Endothelial cell of umbilical vein (primary cell): ENCODE results near the gene STK16. TPM values are rescaled to one million over a fixed set of nuclear protein-coding genes. Genes with fewer than 3 reads are reported as not detected.

Experiments
- BruUV-seq: library from RNA; stranded (reverse); fragments of 400-500 nt; replicated peaks from 2 replicates; lab custom pipeline; 2021; lab: Mats Ljungman, UMichigan
- CTCF ChIA-PET: fragments of 300-600, 350-600 bp; sonication (Branson Sonifier 250); formaldehyde crosslinking; loops from one replicate; lab custom pipeline; 2021; ENCODE audit warnings: antibody characterized with exemption, inconsistent platforms; lab: Charles Lee
- POLR2A ChIA-PET: fragments of 300-600, 350-600 bp; sonication (Branson Sonifier 250); formaldehyde crosslinking; loops from one replicate; lab custom pipeline; 2021; ENCODE audit warnings: antibody characterized with exemption, inconsistent platforms; lab: Charles Lee
- DNase-seq: peaks from one replicate; pipeline ENCODE4 v3.0.0-alpha.2; 2011; ENCODE audit warnings: low read depth, low spot score
- FAIRE-seq: peaks from 2 replicates; lab custom pipeline; 2011; peaks lifted over from hg19 to GRCh38; lab: Jason Lieb, UNC
- H2AFZ ChIP-seq: 2 replicates; pipeline ENCODE4 v1.6.0; 2012; ENCODE audit warnings: low read depth, low read length, control low read depth, inconsistent platforms
- H3K27ac ChIP-seq: 2 replicates; pipeline ENCODE4 v1.5.1; 2011; ENCODE audit warnings: low read depth, mild to moderate bottlenecking, control low read depth, low read length, moderate library complexity; ENCODE audit not compliant: insufficient read depth
- H3K27me3 ChIP-seq, 2 experiments: 2 replicates each; pipeline versions ENCODE4 v1.6.0 to v1.6.1; 2011; ENCODE audit warnings: low read length in 2 of 2, mixed read lengths in 1 of 2; ENCODE audit not compliant: control insufficient read depth in 2 of 2, insufficient read depth in 2 of 2
- H3K36me3 ChIP-seq, 2 experiments: 2 replicates in 1 of 2; 3 replicates in 1 of 2; pipeline ENCODE4 v1.5.1; 2011; ENCODE audit warnings: low read length in 2 of 2, mild to moderate bottlenecking in 1 of 2, moderate library complexity in 1 of 2; ENCODE audit not compliant: control insufficient read depth in 2 of 2, insufficient read depth in 2 of 2; ENCODE audit errors: extremely low read depth in 1 of 2
- H3K4me1 ChIP-seq: 3 replicates; pipeline ENCODE4 v1.5.1; 2011; ENCODE audit warnings: mild to moderate bottlenecking, low read length; ENCODE audit not compliant: control insufficient read depth, insufficient read depth; ENCODE audit errors: extremely low read depth
- H3K4me2 ChIP-seq: 2 replicates; pipeline ENCODE4 v1.6.1; 2011; ENCODE audit warnings: low read length, control low read depth, mixed read lengths; ENCODE audit not compliant: insufficient read depth
- H3K4me3 ChIP-seq, 3 experiments: fragments of 200-600 bp in 1 of 3; sonication (generic), shearing (Covaris generic) in 1 of 3; replicated peaks in 1 of 3; 2 replicates each; pipeline ENCODE4 v1.5.1; 2011 to 2016; ENCODE audit warnings: control low read depth in 3 of 3, low read length in 3 of 3, mild to moderate bottlenecking in 2 of 3, inconsistent platforms in 1 of 3, low read depth in 1 of 3, moderate library complexity in 1 of 3; ENCODE audit not compliant: insufficient read depth in 1 of 3
- H3K79me2 ChIP-seq: 2 replicates; pipeline ENCODE4 v1.6.0; 2012; ENCODE audit warnings: low read length, inconsistent platforms; ENCODE audit not compliant: control insufficient read depth, insufficient read depth
- H3K9ac ChIP-seq: replicated peaks from 2 replicates; pipeline ENCODE3; 2011; ENCODE audit warnings: low read length, control low read depth; ENCODE audit not compliant: insufficient read depth; ENCODE audit errors: extremely low read depth
- H3K9me1 ChIP-seq: replicated peaks from 3 replicates; pipeline ENCODE4 v1.6.0; 2011; ENCODE audit warnings: mild to moderate bottlenecking, low read length; ENCODE audit not compliant: control insufficient read depth, insufficient read depth; ENCODE audit errors: extremely low read depth
- H3K9me3 ChIP-seq: replicated peaks from 2 replicates; pipeline ENCODE4 v1.5.1; 2012; ENCODE audit warnings: low read length, inconsistent platforms; ENCODE audit not compliant: control insufficient read depth, insufficient read depth
- H4K20me1 ChIP-seq: replicated peaks from 2 replicates; pipeline ENCODE3; 2011; ENCODE audit warnings: mild to moderate bottlenecking, low read length; ENCODE audit not compliant: control insufficient read depth, insufficient read depth; ENCODE audit errors: extremely low read depth
- EZH2 ChIP-seq: IDR thresholded peaks from 2 replicates; pipeline ENCODE4 v1.6.1; 2012; ENCODE audit warnings: borderline replicate concordance, low read depth, mild to moderate bottlenecking, moderate library complexity, low read length, inconsistent platforms; ENCODE audit not compliant: severe bottlenecking
- FOS ChIP-seq: IDR thresholded peaks from 2 replicates; pipeline ENCODE4 v1.6.1; 2011; ENCODE audit warnings: mild to moderate bottlenecking, low read length, moderate library complexity, borderline replicate concordance; ENCODE audit not compliant: insufficient read depth
- GATA2 ChIP-seq: IDR thresholded peaks from 2 replicates; pipeline ENCODE4 v1.7.0; 2011; ENCODE audit warnings: low read depth, mild to moderate bottlenecking, moderate library complexity, mixed read lengths, low read length; ENCODE audit not compliant: insufficient read length, insufficient read depth
- JUN ChIP-seq: IDR thresholded peaks from 2 replicates; pipeline ENCODE4 v1.6.1; 2011; ENCODE audit warnings: borderline replicate concordance, low read depth; ENCODE audit not compliant: insufficient read length, insufficient read depth
- MYC ChIP-seq: IDR thresholded peaks from one replicate; pipeline ENCODE4 v1.6.1; 2011; ENCODE audit warnings: mild to moderate bottlenecking, low read depth, low read length
- POLR2A ChIP-seq: IDR thresholded peaks from 2 replicates; pipeline ENCODE4 v1.6.1; 2012; ENCODE audit warnings: low read depth, mild to moderate bottlenecking, control low read depth, low read length
- POLR2AphosphoS5 ChIP-seq: IDR thresholded peaks from 2 replicates; pipeline ENCODE4 v1.6.1; 2012; ENCODE audit warnings: low read depth, mild to moderate bottlenecking, control low read depth, low read length, moderate library complexity; ENCODE audit not compliant: insufficient read depth
- dilution Hi-C: fragments of 300-500 bp; cut with MboI; formaldehyde crosslinking; loops from one replicate; pipeline ENCODE4 v1.15.0; 2019; ENCODE audit warnings: low sequenced_read_pairs; ENCODE audit not compliant: extremely low pct_ligation_motif_present
- intact Hi-C: fragments of 100-400 bp; cut with micrococcal nuclease; formaldehyde crosslinking; loops from one replicate; pipeline ENCODE4 v1.10.0; 2022
- polyA plus RNA-seq, 4 experiments: library from polyadenylated mRNA; depleted of rRNA in 3 of 4; stranded (reverse) in 3 of 4; unstranded in 1 of 4; fragments of >200 nt; gene quantifications; 2 replicates each; pipeline versions ENCODE4 v1.2.1 to v1.2.3, GENCODE V29; 2011 to 2012; ENCODE audit warnings: missing spikeins in 1 of 4
- total RNA-seq: library from RNA; stranded (reverse); gene quantifications from 2 replicates; pipeline ENCODE4 v1.2.3, GENCODE V29; 2021
- TF ChIP-seq, protein P1 (sequence below): IDR thresholded peaks from 2 replicates; pipeline ENCODE4 v1.6.1; 2011; ENCODE audit not compliant: insufficient read depth, insufficient read length
- TF ChIP-seq, protein P2 (sequence below), 2 donors: IDR thresholded peaks; 1 replicate in 1 of 2; 2 replicates in 1 of 2; pipeline ENCODE4 v1.5.1; 2011; ENCODE audit warnings: low read length in 2 of 2, mild to moderate bottlenecking in 2 of 2, moderate library complexity in 2 of 2, control low read depth in 1 of 2, inconsistent platforms in 1 of 2, low read depth in 1 of 2; ENCODE audit not compliant: insufficient read depth in 1 of 2; ENCODE audit errors: extremely low read depth in 1 of 2

Gene STK16
- total and polyA plus RNA-seq, 2 donors (not counting 3 experiments of a cell fraction or from before 2014, with no cell fraction given), result 18.8 to 63.2 TPM

DNA sequence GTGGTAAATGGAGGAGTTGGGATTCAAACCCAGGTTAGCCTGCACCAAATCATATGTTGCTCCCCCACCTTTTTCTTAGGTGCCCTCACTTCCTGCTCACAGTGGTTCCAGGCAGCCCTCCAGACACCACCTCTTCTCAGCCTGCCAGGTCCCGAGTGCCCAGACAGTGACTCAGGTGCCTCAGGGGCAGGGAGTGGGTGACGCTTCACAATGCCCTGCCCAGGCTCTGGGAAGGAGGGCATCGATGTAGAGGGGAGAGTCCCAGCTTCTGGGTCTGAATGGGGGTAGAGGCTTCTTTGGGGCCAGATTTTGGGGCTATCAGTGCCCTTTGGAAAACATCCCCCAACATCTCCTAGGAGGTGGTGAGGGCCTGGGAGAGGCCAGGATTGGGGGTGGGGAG, 28.7 kb downstream of the STK16 start:
- BruUV-seq, result no TSS peak
- peaks cover 4 to 10% of the 10 kb centered on the region in 2 experiments for H3K27me3 ChIP-seq
- ChIA-PET POLR2A (no interaction called here), CTCF (interaction anchor here (0.7 to 1.3 kb wide), 6 partner anchors 11 to 119 kb away, joined by 3 to 13 read pairs (median 3); partner anchors contain the start of genes TUBA4A and TUBA4B)
- no peak for DNase-seq
- no peaks in the 10 kb centered on the region for H3K9me1 ChIP-seq
- TF ChIP-seq POLR2A, result no peak
- no peak for TF ChIP-seq POLR2AphosphoS5
- TF ChIP-seq GATA2, result no peak
- TF ChIP-seq JUN, result no peak
- no peak for TF ChIP-seq MYC
- TF ChIP-seq EZH2, result no peak
- TF ChIP-seq, protein P1, sequence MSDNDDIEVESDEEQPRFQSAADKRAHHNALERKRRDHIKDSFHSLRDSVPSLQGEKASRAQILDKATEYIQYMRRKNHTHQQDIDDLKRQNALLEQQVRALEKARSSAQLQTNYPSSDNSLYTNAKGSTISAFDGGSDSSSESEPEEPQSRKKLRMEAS, result no peak
- TF ChIP-seq FOS, result no peak
- TF ChIP-seq, protein P2, sequence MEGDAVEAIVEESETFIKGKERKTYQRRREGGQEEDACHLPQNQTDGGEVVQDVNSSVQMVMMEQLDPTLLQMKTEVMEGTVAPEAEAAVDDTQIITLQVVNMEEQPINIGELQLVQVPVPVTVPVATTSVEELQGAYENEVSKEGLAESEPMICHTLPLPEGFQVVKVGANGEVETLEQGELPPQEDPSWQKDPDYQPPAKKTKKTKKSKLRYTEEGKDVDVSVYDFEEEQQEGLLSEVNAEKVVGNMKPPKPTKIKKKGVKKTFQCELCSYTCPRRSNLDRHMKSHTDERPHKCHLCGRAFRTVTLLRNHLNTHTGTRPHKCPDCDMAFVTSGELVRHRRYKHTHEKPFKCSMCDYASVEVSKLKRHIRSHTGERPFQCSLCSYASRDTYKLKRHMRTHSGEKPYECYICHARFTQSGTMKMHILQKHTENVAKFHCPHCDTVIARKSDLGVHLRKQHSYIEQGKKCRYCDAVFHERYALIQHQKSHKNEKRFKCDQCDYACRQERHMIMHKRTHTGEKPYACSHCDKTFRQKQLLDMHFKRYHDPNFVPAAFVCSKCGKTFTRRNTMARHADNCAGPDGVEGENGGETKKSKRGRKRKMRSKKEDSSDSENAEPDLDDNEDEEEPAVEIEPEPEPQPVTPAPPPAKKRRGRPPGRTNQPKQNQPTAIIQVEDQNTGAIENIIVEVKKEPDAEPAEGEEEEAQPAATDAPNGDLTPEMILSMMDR (IDR thresholded peaks at IDR 0.05; ENCODE audit: extremely low read depth in 1 of 2, insufficient read depth in 1 of 2, low read depth in 1 of 2, low read length in 2 of 2), result no peak
- H3K4me2 ChIP-seq, result no peak overlapping the region
- H3K9me3 ChIP-seq, result no peaks in the 10 kb centered on the region
- H3K27ac ChIP-seq, result no peak overlapping the region
- H3K9ac ChIP-seq, result no peak overlapping the region
- no peaks in the 10 kb centered on the region for H3K79me2 ChIP-seq
- no peaks in the 10 kb centered on the region for H4K20me1 ChIP-seq
- intact Hi-C loops, result no loop called here
- no peak overlapping the region for H2AFZ ChIP-seq
- no peaks in the 10 kb centered on the region for H3K36me3 ChIP-seq
- dilution Hi-C loops, result no loop called here
- H3K4me3 ChIP-seq, result no peak overlapping the region
- H3K4me1 ChIP-seq, result peaks cover 11% of the 10 kb centered on the region
- no peak for FAIRE-seq
